IMR-90 (cell line): Measurements from ENCODE around the gene LAGE3. TPM values are rescaled to one million over a fixed set of nuclear protein-coding genes. Genes with fewer than 3 reads are reported as not detected.

Experiments
- ELK1 ChIP-seq: fragments of 150-350 bp; IDR thresholded peaks from 2 replicates; pipeline ENCODE4 v1.6.1; 2016; ENCODE audit warnings: low read depth, mild to moderate bottlenecking, low read length, moderate library complexity, borderline replicate concordance
- polyA plus RNA-seq, 3 experiments: library from polyadenylated mRNA; depleted of rRNA; stranded (reverse); fragments of >200 nt; gene quantifications; 2 replicates each; pipeline ENCODE4 v1.2.3, GENCODE V29; 2012; ENCODE audit warnings: low replicate concordance in 1 of 3
- total RNA-seq: library from RNA; depleted of rRNA; stranded (reverse); fragments of >200 nt; gene quantifications from 2 replicates; pipeline ENCODE4 v1.2.3, GENCODE V29; 2012

LAGE3 gene
- total and polyA plus RNA-seq, 2 of the 4 experiments (the other 2 are of a cell fraction), result 3.6 to 14.8 TPM

GRCh38 chrX:154487518-154488290, 8.6 kb upstream of the LAGE3 start (continued):
- no peak for TF ChIP-seq ELK1
